ENCODE data around the gene ALPI.
"Not testable (repeated sequence)": the region's sequence is repeated elsewhere in the genome, so short reads cannot be mapped to it uniquely, and the experiment has no call there.

The ALPI gene

GRCh38 chr2:232455426-232456255 lies at the start of gene ALPI:
ALPI (plus strand) TSS chr2:232456153; CDS start chr2:232456200, 47 bp downstream.
- no peak for DNase-seq

GRCh38 chr2:232406556-232407310 lies 49.2 kb upstream of the ALPI start, which contains the start of gene ALPG:
ALPG (plus strand) TSS chr2:232406844; CDS start chr2:232406895, 51 bp downstream.
- DNase-seq, result no peak

DNA sequence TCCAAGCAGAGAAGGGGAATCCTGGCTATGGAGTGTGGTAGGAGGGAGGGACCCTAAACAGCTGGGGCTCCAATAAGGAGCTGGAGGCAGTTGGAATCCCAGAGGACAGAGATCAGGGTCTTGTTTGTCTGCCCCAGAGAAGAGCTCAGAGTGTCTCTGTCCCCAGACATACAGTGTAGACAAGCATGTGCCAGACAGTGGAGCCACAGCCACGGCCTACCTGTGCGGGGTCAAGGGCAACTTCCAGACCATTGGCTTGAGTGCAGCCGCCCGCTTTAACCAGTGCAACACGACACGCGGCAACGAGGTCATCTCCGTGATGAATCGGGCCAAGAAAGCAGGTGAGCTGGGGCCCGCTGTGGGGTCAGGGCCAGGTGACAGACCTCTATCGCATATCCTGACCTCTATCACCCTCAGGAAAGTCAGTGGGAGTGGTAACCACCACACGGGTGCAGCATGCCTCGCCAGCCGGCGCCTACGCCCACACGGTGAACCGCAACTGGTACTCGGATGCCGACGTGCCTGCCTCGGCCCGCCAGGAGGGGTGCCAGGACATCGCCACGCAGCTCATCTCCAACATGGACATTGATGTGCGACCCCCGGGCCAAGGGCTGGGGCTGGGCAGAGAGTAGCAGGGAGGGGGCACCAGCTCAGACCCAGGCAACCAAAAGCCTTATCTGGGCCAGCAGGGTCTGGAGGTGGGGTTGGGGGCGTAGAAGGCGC lies 48.4 kb upstream of the ALPI start:
- not testable (repeated sequence) for DNase-seq

DNA sequence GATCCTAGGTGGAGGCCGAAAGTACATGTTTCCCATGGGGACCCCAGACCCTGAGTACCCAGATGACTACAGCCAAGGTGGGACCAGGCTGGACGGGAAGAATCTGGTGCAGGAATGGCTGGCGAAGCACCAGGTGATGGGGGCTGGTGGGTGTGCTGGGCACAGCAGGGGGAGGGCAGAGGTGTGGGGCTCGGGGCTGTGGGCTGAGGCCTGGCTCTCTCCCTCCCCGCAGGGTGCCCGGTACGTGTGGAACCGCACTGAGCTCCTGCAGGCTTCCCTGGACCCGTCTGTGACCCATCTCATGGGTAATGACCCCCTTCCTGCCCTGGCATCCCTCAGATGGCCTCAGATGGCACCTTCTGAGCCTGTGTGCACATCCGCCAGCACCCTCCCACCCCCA lies 47.7 kb upstream of the ALPI start:
- not testable (repeated sequence) for DNase-seq

DNA sequence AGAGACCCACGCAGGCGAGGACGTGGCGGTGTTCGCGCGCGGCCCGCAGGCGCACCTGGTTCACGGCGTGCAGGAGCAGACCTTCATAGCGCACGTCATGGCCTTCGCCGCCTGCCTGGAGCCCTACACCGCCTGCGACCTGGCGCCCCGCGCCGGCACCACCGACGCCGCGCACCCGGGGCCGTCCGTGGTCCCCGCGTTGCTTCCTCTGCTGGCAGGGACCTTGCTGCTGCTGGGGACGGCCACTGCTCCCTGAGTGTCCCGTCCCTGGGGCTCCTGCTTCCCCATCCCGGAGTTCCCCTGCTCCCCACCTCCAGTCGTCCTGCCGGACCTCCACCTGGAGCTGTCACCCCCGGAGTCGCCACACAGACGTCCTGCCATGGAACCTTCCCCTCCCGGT lies 46.3 kb upstream of the ALPI start:
- DNase-seq, result not testable (repeated sequence)

DNA sequence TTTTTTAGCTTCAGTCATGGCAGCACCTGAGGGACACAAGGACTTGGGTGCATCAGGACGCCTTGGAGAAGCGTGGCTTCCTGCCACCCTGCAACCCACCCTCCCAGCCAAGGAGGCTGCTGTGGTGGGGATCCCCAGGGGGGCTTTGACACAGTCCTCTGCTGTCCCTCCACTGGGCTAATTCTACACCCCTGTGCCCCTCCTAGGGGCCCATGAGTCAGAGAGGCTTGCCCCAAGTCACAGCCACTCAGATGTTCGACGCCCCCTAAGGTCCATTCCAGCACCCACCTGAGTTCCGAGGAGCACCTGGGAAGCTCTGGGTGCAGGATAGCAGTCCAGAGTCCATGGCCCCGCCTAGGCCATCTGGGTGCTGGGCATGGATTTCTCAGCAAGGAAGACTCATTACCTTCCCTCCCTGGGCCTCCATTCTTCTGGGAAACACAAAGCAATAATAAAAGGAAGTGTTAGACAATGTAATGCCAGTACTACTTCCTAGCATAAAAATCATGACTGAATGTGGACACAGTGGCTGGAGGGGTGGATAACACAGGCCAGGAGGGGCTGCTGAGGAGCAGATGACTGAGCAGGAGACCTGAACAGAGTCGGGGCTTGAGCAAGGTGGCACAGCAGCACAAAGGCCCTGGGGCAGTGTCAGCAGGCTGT lies 45.6 kb upstream of the ALPI start:
- DNase-seq, result no peak

DNA sequence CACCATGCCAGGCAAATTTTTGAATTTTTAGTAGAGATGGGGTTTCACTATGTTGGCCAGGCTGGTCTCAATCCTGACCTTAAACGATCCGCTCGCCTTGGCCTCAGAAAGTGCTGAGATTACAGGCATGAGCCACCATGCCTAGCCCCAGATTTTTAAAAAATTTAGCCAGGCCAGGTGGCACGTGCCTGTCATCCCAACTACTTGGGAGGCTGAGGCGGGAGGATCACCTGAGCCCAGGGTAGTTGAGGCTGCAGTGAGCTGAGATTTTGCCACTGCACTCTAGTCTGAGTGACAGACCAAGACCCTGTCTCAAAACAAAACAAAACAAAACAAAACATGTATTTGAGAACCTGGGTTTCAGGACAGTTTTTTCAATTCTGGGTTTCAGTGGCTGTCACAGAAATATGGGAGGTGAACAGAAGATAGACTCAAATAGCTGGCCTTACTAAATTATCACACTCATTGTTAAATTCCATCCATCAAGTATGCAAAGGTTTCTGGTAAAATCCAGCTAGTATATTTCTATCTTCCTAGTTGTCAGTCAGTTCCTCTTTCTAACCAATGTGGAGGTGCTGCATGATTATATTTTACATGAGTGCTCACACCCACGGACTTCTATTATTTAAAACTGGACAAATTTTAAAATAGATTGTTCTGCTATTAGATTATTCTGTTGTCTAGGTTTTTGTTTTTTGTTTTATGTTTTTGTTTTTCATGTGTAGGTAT lies 43.9 kb upstream of the ALPI start:
- DNase-seq, result no peak

GRCh38 chr2:232412986-232413385 lies 43.0 kb upstream of the ALPI start:
- DNase-seq, result no peak

- no peak for DNase-seq
Measured at GRCh38 chr2:232415138-232415690, 40.7 kb upstream of the ALPI start.

DNA sequence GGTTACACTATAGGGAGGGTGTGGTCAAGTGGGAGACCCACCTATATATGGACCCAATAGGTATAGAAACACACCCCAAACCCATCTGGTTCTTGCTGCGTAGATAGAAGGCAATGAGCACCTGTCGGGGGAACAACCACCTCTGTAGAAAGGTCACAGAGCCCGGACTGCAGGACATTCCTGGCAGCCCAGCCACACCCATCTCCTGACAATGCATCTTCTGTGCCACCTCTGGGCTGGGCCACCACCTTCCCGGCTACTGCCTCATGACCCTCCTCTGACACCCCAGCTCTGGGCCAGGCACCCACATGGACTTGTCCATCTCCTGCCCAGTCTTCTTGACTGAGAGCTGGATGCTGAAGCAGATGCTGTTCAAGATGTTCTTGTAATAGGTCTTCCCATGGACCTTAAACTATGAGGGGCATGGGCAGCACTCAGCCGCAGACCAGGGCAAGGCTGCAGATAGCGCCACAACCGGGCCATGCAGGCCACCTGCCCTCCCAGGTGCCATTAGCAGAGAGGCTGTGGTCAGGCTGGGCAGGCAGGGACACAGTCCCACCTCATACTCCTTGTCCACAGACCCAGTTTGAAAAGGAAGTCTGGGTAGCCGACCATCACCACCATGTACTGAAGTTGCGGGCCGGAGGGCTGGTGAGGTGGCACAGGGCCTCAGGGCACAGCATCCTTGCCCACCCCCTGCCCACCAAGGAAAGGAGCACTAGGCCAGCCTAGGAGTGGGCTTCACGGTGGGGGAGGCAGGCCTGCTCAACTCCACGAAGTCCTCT lies 40.0 kb upstream of the ALPI start:
- DNase-seq, result no peak

DNA sequence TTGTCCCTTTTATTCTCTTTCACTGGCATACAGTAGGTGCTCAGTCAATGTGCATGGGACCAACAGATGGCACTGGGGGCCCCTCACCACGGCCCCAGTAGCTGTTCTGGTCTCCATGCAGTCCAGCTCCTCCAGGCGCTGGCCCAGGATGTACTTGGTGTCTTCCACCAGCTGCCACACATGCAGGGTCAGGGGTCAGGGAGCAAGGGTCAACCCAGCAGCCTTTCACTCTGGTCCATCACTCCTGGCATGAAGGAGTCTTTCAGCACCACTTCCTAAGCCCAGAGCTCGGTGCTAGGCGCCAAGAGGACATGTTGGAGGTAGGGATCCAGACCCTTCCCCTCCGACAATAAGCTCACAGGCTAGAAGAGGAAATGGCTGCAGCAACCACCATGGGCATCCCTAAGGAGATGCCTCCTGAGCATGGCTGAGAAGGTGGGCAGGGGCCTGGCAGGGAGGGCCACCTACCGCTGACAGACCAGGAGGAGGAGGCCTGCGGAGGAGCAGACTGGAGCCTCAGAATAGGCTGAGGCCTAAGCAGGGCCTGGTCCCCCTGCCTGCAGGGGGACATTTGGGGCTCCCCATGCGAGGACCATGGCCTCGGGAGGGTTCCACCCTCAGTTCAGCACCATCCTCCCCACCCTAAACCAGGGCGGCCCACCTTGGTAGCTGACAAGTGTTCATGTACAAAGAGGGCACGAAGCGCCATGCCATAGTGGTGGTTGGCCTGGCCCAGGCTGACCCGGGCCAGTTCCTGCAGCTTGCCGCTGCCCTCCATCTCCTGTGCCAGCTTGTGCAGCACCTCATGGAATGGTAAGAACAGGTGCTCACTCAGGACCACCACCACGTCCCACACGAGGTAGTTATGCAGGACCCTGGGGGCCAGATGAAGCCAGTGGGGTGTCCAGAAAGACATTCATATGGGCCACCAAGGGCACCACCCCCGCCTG lies 39.2 kb upstream of the ALPI start:
- DNase-seq, result no peak

- DNase-seq, result no peak
Measured at GRCh38 chr2:232417489-232417888, 38.5 kb upstream of the ALPI start.

DNA sequence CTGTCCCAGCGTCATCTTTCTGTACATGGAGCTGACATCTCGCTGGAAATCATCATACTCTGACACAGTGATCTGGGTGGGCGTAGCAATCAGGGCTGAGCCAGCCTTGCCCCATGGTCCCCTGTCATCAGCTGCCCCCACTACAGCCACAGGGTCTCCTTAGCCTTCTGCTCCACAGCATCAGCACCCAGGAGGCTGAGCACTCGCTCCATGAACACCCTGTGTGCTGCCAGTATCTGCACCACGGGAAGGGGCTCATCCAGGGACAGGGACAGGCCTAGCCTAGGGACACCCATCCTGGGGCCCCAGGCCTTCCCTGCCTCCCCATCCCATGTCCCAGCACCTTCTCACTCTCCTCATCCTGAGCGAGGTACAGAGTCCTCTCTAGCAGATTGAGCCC lies 37.9 kb upstream of the ALPI start:
- DNase-seq, result no peak

- DNase-seq, result no peak
Measured at GRCh38 chr2:232418466-232419244, 37.3 kb upstream of the ALPI start.

DNA sequence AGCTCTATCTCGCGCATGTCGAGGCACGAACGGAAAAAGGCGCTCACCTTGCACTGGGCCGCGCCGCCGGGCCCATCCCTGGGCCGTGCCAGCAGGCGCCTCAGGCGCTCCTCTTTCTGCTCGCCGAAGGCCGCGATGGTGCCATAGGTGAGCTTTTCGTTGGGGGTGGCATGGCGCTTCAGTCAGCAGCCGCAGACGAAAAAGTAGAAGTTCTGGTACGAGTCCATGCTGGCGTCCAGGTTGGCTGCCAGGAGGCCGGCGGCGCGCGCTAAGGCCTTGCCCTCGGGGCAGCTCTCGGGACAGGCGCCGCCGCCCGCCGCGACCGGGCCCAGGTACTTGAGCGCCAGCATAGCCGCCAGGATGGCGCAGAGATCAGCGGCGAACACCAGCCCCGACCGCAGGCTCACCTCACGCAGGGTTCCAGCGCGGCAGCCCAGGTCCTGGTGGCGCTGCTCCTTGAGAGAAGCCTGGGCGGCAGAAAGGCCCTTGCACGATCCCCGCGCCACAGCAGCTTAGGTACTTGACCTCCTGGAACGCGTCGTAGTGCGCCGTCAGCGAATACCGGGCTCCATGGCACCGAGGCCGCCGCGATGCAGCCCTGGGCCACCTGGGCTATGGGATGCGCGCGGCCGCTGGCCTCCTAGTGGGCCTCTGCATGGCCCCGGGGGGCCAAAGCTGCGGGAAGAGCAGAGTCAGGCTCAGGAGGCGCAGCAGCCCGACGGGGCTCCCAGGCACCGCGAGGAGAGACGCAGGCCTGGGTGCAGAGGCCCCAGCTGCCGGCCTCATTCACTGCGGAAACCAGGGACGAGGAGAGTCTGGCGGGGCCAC lies 36.5 kb upstream of the ALPI start:
- no peak for DNase-seq

DNA sequence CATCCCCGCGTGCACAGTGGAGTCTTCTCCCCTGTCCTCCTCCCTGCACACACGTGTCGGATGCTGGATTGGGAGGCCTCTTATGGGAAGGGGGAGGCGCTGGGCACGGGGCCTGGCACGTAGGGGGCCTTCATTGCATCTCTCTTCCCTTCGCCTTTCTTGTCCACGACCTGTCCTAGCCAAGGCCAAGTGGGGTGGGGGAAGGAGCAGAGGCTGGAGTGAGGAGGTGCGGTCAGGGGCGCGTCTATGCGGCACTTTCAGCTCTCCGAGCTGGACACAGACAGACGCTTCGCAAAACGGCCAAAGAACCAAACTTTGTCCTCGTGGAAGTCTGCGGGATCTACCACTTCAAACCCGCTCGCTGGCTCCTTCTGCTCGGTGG lies 35.9 kb upstream of the ALPI start:
- no peak for DNase-seq

- DNase-seq, result peak; percentile 56
Measured at GRCh38 chr2:232420463-232421188, 35.3 kb upstream of the ALPI start.

All from NCI-H774 (cell line).